SH-SY5Y (cell line): ENCODE results near the gene MED25.

Experiments
- GATA2 ChIP-seq: IDR thresholded peaks from 2 replicates; pipeline ENCODE4 v1.6.1; 2011; ENCODE audit warnings: mild to moderate bottlenecking, low read depth, low read length
- GATA3 ChIP-seq: IDR thresholded peaks from 2 replicates; pipeline ENCODE4 v1.6.1; 2011; ENCODE audit warnings: low read depth, mild to moderate bottlenecking, low read length, moderate library complexity

DNA sequence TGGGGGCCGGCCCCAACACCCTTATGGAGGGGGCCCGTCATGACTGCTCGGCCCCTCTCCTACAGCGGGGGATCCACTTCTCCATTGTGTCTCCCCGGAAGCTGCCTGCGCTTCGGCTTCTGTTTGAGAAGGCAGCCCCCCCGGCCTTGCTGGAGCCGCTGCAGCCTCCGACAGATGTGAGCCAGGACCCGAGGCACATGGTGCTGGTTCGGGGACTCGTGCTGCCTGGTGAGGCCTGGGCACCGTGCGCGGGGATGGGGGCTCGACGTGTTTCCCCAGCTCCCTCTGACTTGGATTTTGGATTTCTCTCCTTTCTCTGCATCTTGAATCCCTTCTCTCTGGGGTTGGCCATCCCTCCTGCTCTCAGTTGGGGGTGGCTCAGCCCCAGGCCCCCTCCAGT, 11.6 kb downstream of the MED25 start:
- TF ChIP-seq GATA2: no peak
- no peak for TF ChIP-seq GATA3
